Omental fat pad (tissue), 4 donors: ENCODE results near the gene CALN1. TPM values are rescaled to one million over a fixed set of nuclear protein-coding genes. Genes with fewer than 3 reads are reported as not detected.

Experiments used
- ATAC-seq: fragments of 150-250 bp; one replicate; pipeline ENCODE4 v1.9.1; 2016; ENCODE audit warnings: mild to moderate bottlenecking, moderate library complexity; ENCODE audit not compliant: low FRiP score
- DNase-seq: peaks from one replicate; pipeline ENCODE4 v3.0.0-alpha.2; 2019; ENCODE audit warnings: low spot score
- total RNA-seq, 4 donors: library from RNA; depleted of rRNA; stranded (reverse); fragments of >200 nt; gene quantifications; one replicate each; pipeline ENCODE4 v1.1.0, GENCODE V29; 2016
- TF ChIP-seq, protein P1 (sequence below), 3 donors: fragments of 450-650 bp; IDR thresholded peaks; one replicate each; pipeline ENCODE4 v1.5.1; 2016 to 2017; ENCODE audit warnings: antibody characterized with exemption in 3 of 3, mild to moderate bottlenecking in 3 of 3, moderate library complexity in 2 of 3

The CALN1 gene
- total RNA-seq, 4 donors from 2014 or later: 0.16 TPM; not detected in 3

GRCh38 chr7:72297636-72298035, 114.5 kb downstream of the CALN1 start:
- ATAC-seq (no peak), DNase-seq (no peak)
- TF ChIP-seq, protein P1, sequence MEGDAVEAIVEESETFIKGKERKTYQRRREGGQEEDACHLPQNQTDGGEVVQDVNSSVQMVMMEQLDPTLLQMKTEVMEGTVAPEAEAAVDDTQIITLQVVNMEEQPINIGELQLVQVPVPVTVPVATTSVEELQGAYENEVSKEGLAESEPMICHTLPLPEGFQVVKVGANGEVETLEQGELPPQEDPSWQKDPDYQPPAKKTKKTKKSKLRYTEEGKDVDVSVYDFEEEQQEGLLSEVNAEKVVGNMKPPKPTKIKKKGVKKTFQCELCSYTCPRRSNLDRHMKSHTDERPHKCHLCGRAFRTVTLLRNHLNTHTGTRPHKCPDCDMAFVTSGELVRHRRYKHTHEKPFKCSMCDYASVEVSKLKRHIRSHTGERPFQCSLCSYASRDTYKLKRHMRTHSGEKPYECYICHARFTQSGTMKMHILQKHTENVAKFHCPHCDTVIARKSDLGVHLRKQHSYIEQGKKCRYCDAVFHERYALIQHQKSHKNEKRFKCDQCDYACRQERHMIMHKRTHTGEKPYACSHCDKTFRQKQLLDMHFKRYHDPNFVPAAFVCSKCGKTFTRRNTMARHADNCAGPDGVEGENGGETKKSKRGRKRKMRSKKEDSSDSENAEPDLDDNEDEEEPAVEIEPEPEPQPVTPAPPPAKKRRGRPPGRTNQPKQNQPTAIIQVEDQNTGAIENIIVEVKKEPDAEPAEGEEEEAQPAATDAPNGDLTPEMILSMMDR (IDR thresholded peaks at IDR 0.05): no peak

- DNase-seq (no peak), ATAC-seq (no peak)
- TF ChIP-seq, protein P1 (IDR thresholded peaks at IDR 0.05): no peak
Observed at GRCh38 chr7:72292794-72293193, 119.3 kb downstream of the CALN1 start.

DNA sequence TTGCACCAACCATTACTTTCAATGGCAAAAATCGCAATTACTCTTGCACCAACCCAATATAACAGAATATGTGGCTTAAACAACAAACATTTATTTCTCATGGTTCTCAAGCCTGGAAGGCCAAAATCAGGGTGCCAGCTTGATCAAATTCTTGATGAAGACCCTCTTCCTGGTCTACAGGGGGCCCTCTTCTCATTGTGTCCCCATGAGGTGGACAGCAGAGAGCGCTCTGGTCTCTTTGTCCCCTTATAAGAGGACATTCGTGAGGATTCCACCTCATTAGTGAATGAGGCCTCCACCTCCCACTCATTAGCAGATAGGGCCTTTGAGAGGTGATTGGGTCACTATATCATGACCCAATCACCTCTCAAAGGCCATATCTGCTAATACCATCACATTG, 120.0 kb downstream of the CALN1 start:
- ATAC-seq (no peak), DNase-seq (no peak)
- TF ChIP-seq, protein P1 (IDR thresholded peaks at IDR 0.05): no peak

GRCh38 chr7:72286519-72286918, 125.6 kb downstream of the CALN1 start:
- DNase-seq (no peak), ATAC-seq (no peak)
- TF ChIP-seq, protein P1 (IDR thresholded peaks at IDR 0.05): no peak

DNA sequence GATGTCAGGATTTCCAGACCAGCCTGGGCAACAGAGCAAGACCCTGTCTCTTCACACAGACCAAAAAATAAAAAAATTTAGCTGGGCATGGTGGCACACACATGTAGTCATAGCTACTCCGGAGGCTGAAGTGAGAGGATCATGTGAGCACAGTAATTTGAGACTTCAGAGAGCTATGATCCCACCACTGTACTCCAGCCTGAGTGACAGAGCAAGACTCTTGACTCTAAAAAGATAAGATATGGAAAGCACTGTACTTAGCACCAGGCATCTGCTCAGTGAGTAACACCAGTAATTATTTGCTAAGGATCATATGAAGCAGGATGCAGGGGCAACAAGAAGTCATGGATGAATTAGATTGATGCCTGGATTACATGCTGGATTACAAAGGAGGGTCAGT, 128.8 kb downstream of the CALN1 start:
- DNase-seq: no peak
- TF ChIP-seq, protein P1 (IDR thresholded peaks at IDR 0.05): no peak
- ATAC-seq: no peak

- TF ChIP-seq, protein P1 (IDR thresholded peaks at IDR 0.05): no peak
- DNase-seq: no peak
- no peak for ATAC-seq
Observed at GRCh38 chr7:72281308-72281707, 130.8 kb downstream of the CALN1 start.

GRCh38 chr7:72279203-72279602, 132.9 kb downstream of the CALN1 start:
- ATAC-seq: no peak

More at GRCh38 chr7:72279203-72279602, 132.9 kb downstream of the CALN1 start:
- DNase-seq: no peak
- TF ChIP-seq, protein P1 (IDR thresholded peaks at IDR 0.05): no peak
